ENCODE measurements around the gene SSTR3. TPM values are rescaled to one million over a fixed set of nuclear protein-coding genes. Genes with fewer than 3 reads are reported as not detected.

SSTR3 gene
- total and polyA plus RNA-seq, 8 donors: 0.32 to 8.7 (median 1.3) TPM

GRCh38 chr22:37163096-37163489 is 49.2 kb downstream of the SSTR3 start:
- DNase-seq (no peak), FAIRE-seq (no peak), ATAC-seq (no peak)
- Histone ChIP-seq H3K4me3 (no peak overlapping the region), H3K27ac (no peak overlapping the region), H3K27me3 (no peaks in the 10 kb centered on the region), H3K36me3 (no peaks in the 10 kb centered on the region), H3K4me1 (no peaks in the 10 kb centered on the region), H3K9me3 (no peaks in the 10 kb centered on the region)
- WGBS, 2 donors: 75 to 87% methylated on average over 5 of the region's 5 CpGs
- intact Hi-C loops (cut with DNase I): no loop called here
- no peak for TF ChIP-seq CTCF (IDR thresholded peaks at IDR 0.05)

- no peak for FAIRE-seq
- Histone ChIP-seq H3K36me3 (no peaks in the 10 kb centered on the region), H3K4me3 (no peak overlapping the region), H3K9me3 (no peaks in the 10 kb centered on the region), H3K4me1 (no peaks in the 10 kb centered on the region), H3K27me3 (no peaks in the 10 kb centered on the region), H3K27ac (no peak overlapping the region)
- peak in 1 of 6 donors; percentile 17 for DNase-seq
- no peak for TF ChIP-seq CTCF (IDR thresholded peaks at IDR 0.05)
- no peak for ATAC-seq
- intact Hi-C loops (cut with DNase I): no loop called here
- 65 to 66% methylated on average over 11 of the region's 11 CpGs for WGBS, 2 donors
Observed at GRCh38 chr22:37162221-37163095, 49.8 kb downstream of the SSTR3 start.

GRCh38 chr22:37161443-37161842 is 50.8 kb downstream of the SSTR3 start:
- H3K36me3 ChIP-seq: no peaks in the 10 kb centered on the region
- no peak for ATAC-seq
- no peak for FAIRE-seq
- no peaks in the 10 kb centered on the region for H3K27me3 ChIP-seq
- no peak overlapping the region for H3K4me3 ChIP-seq
- H3K27ac ChIP-seq: no peak overlapping the region
- WGBS, 2 donors: 94 to 96% methylated on average over 2 of the region's 2 CpGs
- DNase-seq: peak in 1 of 6 donors; percentile 8
- no peaks in the 10 kb centered on the region for H3K4me1 ChIP-seq
- intact Hi-C loops (cut with DNase I): no loop called here
- H3K9me3 ChIP-seq: no peaks in the 10 kb centered on the region
- no peak for TF ChIP-seq CTCF (IDR thresholded peaks at IDR 0.05)

- TF ChIP-seq CTCF (IDR thresholded peaks at IDR 0.05): no peak
- ATAC-seq (no peak), DNase-seq (peak in 1 of 6 donors; percentile 14), FAIRE-seq (no peak)
- no peaks in the 10 kb centered on the region for H3K9me3 ChIP-seq
- no peak overlapping the region for H3K27ac ChIP-seq
- 54 to 61% methylated on average over 6 of the region's 6 CpGs for WGBS, 2 donors
- intact Hi-C loops (cut with DNase I): no loop called here
- no peaks in the 10 kb centered on the region for H3K27me3 ChIP-seq
- H3K4me1 ChIP-seq: no peaks in the 10 kb centered on the region
- no peak overlapping the region for H3K4me3 ChIP-seq
- no peaks in the 10 kb centered on the region for H3K36me3 ChIP-seq
Observed at GRCh38 chr22:37160027-37160426, 52.2 kb downstream of the SSTR3 start.

- no peak for FAIRE-seq
- intact Hi-C loops (cut with DNase I): no loop called here
Observed at GRCh38 chr22:37158963-37159290, 53.4 kb downstream of the SSTR3 start.

More at GRCh38 chr22:37158963-37159290, 53.4 kb downstream of the SSTR3 start:
- Histone ChIP-seq H3K4me3 (no peak overlapping the region), H3K27ac (no peak overlapping the region), H3K27me3 (no peaks in the 10 kb centered on the region), H3K36me3 (no peaks in the 10 kb centered on the region), H3K4me1 (no peaks in the 10 kb centered on the region), H3K9me3 (no peaks in the 10 kb centered on the region)
- WGBS, 2 donors: 56 to 67% methylated on average over 5 of the region's 5 CpGs
- TF ChIP-seq CTCF (IDR thresholded peaks at IDR 0.05): no peak
- DNase-seq: no peak
- no peak for ATAC-seq
